Measurements from ENCODE around the gene CDH12. TPM values are rescaled to one million over a fixed set of nuclear protein-coding genes. Genes with fewer than 3 reads are reported as not detected.

Gene CDH12
- total RNA-seq, 2 donors from 2014 or later = 0.90 to 1.9 TPM

DNA sequence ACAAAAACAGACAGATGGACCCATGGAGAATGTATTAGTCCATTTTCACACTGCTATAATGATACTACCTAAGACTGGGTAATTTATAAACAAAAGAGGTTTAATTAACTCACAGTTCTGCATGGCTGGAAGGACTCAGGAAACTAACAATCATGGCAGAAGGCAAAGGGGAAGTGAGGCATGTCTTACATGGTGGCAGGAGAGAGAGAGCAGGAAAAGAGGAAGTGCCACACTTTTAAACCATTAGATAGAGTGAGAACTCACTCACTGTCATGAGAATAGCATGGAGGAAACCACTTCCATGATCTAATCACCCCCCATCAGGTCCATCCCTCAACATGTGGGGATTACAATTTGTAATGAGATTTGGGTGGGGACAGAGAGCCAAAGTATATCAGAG lies 808.9 kb downstream of the CDH12 start:
- Histone ChIP-seq H3K4me3 (ENCODE audit: low read length) (no peak overlapping the region), H3K27ac (ENCODE audit: low read depth, low read length) (no peak overlapping the region), H3K9ac (ENCODE audit: extremely low read depth, low read length, poor library complexity, severe bottlenecking) (no peak overlapping the region), H3K9me3 (ENCODE audit: control insufficient read depth, low read length) (no peaks in the 10 kb centered on the region), H3K36me3 (ENCODE audit: control insufficient read depth, insufficient read depth, low read length) (no peaks in the 10 kb centered on the region), H3K4me1 (ENCODE audit: control insufficient read depth, insufficient read depth, low read length) (peaks cover 4% of the 10 kb centered on the region), H3K27me3 (ENCODE audit: control insufficient read depth, insufficient read depth, low read length, poor library complexity, severe bottlenecking) (no peaks in the 10 kb centered on the region)
- H3K9me3 Mint-ChIP-seq = peaks cover 7% of the 10 kb centered on the region
- H3K27ac Mint-ChIP-seq = no peak overlapping the region
- DNase-seq = no peak
- peaks cover 14% of the 10 kb centered on the region for H3K4me1 Mint-ChIP-seq
- H3K36me3 Mint-ChIP-seq (ENCODE audit: low read depth) = no peaks in the 10 kb centered on the region
- TF ChIP-seq, protein P1, sequence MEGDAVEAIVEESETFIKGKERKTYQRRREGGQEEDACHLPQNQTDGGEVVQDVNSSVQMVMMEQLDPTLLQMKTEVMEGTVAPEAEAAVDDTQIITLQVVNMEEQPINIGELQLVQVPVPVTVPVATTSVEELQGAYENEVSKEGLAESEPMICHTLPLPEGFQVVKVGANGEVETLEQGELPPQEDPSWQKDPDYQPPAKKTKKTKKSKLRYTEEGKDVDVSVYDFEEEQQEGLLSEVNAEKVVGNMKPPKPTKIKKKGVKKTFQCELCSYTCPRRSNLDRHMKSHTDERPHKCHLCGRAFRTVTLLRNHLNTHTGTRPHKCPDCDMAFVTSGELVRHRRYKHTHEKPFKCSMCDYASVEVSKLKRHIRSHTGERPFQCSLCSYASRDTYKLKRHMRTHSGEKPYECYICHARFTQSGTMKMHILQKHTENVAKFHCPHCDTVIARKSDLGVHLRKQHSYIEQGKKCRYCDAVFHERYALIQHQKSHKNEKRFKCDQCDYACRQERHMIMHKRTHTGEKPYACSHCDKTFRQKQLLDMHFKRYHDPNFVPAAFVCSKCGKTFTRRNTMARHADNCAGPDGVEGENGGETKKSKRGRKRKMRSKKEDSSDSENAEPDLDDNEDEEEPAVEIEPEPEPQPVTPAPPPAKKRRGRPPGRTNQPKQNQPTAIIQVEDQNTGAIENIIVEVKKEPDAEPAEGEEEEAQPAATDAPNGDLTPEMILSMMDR (conservative IDR thresholded peaks at IDR 0.05) = no peak
- H3K27me3 Mint-ChIP-seq (ENCODE audit: insufficient read depth) = peaks cover 7% of the 10 kb centered on the region
- H3K4me3 Mint-ChIP-seq = no peak overlapping the region

DNA sequence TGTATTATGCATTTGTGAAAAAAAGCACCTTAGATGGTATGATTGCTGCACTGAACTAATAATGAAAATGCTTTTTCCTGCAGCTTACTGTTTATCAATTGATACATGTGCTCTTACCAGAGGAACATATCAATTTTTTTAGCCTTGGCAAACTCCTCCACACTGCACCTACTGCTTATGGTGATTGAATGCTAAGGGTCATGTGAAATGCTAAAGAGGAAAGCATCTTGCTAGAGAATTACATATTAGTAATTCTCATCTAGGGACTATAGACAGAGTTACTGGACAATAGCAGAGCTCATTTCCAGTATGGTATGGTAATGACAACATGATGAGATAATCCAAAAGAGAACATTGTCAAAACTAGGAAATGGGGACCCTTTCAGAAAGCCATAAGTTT lies 817.1 kb downstream of the CDH12 start:
- Mint-ChIP-seq H3K36me3 (ENCODE audit: low read depth) (no peaks in the 10 kb centered on the region), H3K27ac (no peak overlapping the region), H3K27me3 (ENCODE audit: insufficient read depth) (no peaks in the 10 kb centered on the region), H3K4me3 (no peak overlapping the region), H3K9me3 (no peaks in the 10 kb centered on the region), H3K4me1 (peaks cover 8% of the 10 kb centered on the region)
- DNase-seq = no peak
- Histone ChIP-seq H3K27ac (ENCODE audit: low read depth, low read length) (no peak overlapping the region), H3K27me3 (ENCODE audit: control insufficient read depth, insufficient read depth, low read length, poor library complexity, severe bottlenecking) (no peaks in the 10 kb centered on the region), H3K9me3 (ENCODE audit: control insufficient read depth, low read length) (peaks cover 7% of the 10 kb centered on the region), H3K36me3 (ENCODE audit: control insufficient read depth, insufficient read depth, low read length) (no peaks in the 10 kb centered on the region), H3K4me3 (ENCODE audit: low read length) (no peak overlapping the region), H3K9ac (ENCODE audit: extremely low read depth, low read length, poor library complexity, severe bottlenecking) (no peak overlapping the region), H3K4me1 (ENCODE audit: control insufficient read depth, insufficient read depth, low read length) (peaks cover 2% of the 10 kb centered on the region)
- TF ChIP-seq, protein P1 (conservative IDR thresholded peaks at IDR 0.05) = no peak

DNA sequence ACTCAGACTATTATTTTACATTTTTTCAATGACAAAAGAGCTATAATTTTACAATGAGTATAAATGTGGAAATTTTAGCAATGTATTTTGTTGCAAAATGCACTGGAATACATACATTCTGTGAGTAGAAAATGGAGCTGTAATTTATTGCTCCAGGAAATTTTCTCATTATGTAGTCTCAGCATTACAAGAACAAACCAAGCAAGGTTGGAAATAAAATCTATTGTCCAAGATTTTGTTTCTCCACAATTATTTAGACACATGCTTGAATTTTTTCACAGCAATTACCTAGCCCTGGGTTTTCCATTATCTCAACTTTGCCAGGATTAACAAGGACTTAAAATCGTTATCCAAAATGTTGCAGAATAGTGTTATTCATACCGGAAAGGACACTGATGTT lies 820.1 kb downstream of the CDH12 start:
- H3K4me3 ChIP-seq (ENCODE audit: low read length) = no peak overlapping the region
- no peak overlapping the region for H3K27ac Mint-ChIP-seq

More for the DNA sequence above, 820.1 kb downstream of the CDH12 start:
- Mint-ChIP-seq H3K36me3 (ENCODE audit: low read depth) (no peaks in the 10 kb centered on the region), H3K9me3 (peaks cover 4% of the 10 kb centered on the region), H3K4me1 (peaks cover 8% of the 10 kb centered on the region), H3K27me3 (ENCODE audit: insufficient read depth) (no peaks in the 10 kb centered on the region), H3K4me3 (no peak overlapping the region)
- 98% methylated on average over 2 of the region's 2 CpGs; no CpG with 5 or more reads in 1 of the 2 experiments for WGBS, 2 experiments (ENCODE audit: insufficient coverage in 1 of 2, insufficient read length in 1 of 2)
- Histone ChIP-seq H3K36me3 (ENCODE audit: control insufficient read depth, insufficient read depth, low read length) (no peaks in the 10 kb centered on the region), H3K9ac (ENCODE audit: extremely low read depth, low read length, poor library complexity, severe bottlenecking) (no peak overlapping the region), H3K27ac (ENCODE audit: low read depth, low read length) (no peak overlapping the region), H3K27me3 (ENCODE audit: control insufficient read depth, insufficient read depth, low read length, poor library complexity, severe bottlenecking) (no peaks in the 10 kb centered on the region), H3K9me3 (ENCODE audit: control insufficient read depth, low read length) (peaks cover 7% of the 10 kb centered on the region), H3K4me1 (ENCODE audit: control insufficient read depth, insufficient read depth, low read length) (peaks cover 2% of the 10 kb centered on the region)
- DNase-seq = no peak
- TF ChIP-seq, protein P1 (conservative IDR thresholded peaks at IDR 0.05) = no peak

Measured in endodermal cell (in vitro differentiated cells).